NCI-H526 treated with DMSO at 0.1 percent for 48 hours (cell line): ENCODE results near the gene CATSPERB.
"Not testable (repeated sequence)": the region's sequence is repeated elsewhere in the genome, so short reads cannot be mapped to it uniquely, and the experiment has no call there.

Experiments
- DNase-seq: peaks from one replicate; lab custom pipeline; 2025; lab: John Stamatoyannopoulos, UW

CATSPERB gene

GRCh38 chr14:91667101-91667500 lies 64.8 kb downstream of the CATSPERB start:
- DNase-seq: not testable (repeated sequence)

GRCh38 chr14:91660790-91661189 lies 71.1 kb downstream of the CATSPERB start:
- DNase-seq: no peak

GRCh38 chr14:91654836-91655235 lies 77.0 kb downstream of the CATSPERB start:
- DNase-seq: no peak

GRCh38 chr14:91653451-91653850 lies 78.4 kb downstream of the CATSPERB start:
- DNase-seq: no peak

- DNase-seq: peak; percentile 7
These were observed 82.0 kb downstream of the CATSPERB start for GRCh38 chr14:91649930-91650329.

GRCh38 chr14:91647856-91648255 lies 84.0 kb downstream of the CATSPERB start:
- DNase-seq: no peak

GRCh38 chr14:91636604-91637003 lies 95.3 kb downstream of the CATSPERB start:
- no peak for DNase-seq

- DNase-seq: no peak
These were observed 107.1 kb downstream of the CATSPERB start for GRCh38 chr14:91624757-91625156.

- DNase-seq: no peak
These were observed 117.7 kb downstream of the CATSPERB start for GRCh38 chr14:91614187-91614586.

GRCh38 chr14:91613459-91614112 lies 118.3 kb downstream of the CATSPERB start:
- no peak for DNase-seq

- no peak for DNase-seq
These were observed 120.4 kb downstream of the CATSPERB start for GRCh38 chr14:91611528-91611927.

GRCh38 chr14:91609161-91609560 lies 122.7 kb downstream of the CATSPERB start:
- DNase-seq: no peak

GRCh38 chr14:91607322-91608047 lies 124.4 kb downstream of the CATSPERB start:
- no peak for DNase-seq

- no peak for DNase-seq
These were observed 125.0 kb downstream of the CATSPERB start for GRCh38 chr14:91606851-91607250.

- DNase-seq: not testable (repeated sequence)
These were observed 127.3 kb downstream of the CATSPERB start for GRCh38 chr14:91604611-91605010.

- no peak for DNase-seq
These were observed 131.9 kb downstream of the CATSPERB start for GRCh38 chr14:91599994-91600393.

GRCh38 chr14:91595736-91596135 lies 136.2 kb downstream of the CATSPERB start:
- DNase-seq: no peak

GRCh38 chr14:91593957-91594356 lies 137.9 kb downstream of the CATSPERB start:
- DNase-seq: not testable (repeated sequence)

- DNase-seq: no peak
These were observed 145.5 kb downstream of the CATSPERB start for GRCh38 chr14:91586410-91586809.

- no peak for DNase-seq
These were observed 146.0 kb downstream of the CATSPERB start for GRCh38 chr14:91585856-91586255.

GRCh38 chr14:91582761-91583160 lies 149.1 kb downstream of the CATSPERB start:
- no peak for DNase-seq

- no peak for DNase-seq
These were observed 150.9 kb downstream of the CATSPERB start for GRCh38 chr14:91580876-91581577.

- DNase-seq: no peak
These were observed 154.2 kb downstream of the CATSPERB start for GRCh38 chr14:91577632-91578233.
